HEK293 (cell line): Measurements from ENCODE around the gene ARHGAP30.

Source experiments
- IKZF3 ChIP-seq: fragments of 450-650 bp; IDR thresholded peaks from 2 replicates; pipeline ENCODE4 v1.5.0; 2018; ENCODE audit warnings: missing biosample characterization, mild to moderate bottlenecking, missing genetic modification characterization, moderate library complexity
- ZNF202 ChIP-seq: fragments of 450-650 bp; formaldehyde crosslinking; IDR thresholded peaks from 2 replicates; pipeline ENCODE4 v1.5.1; 2016; ENCODE audit warnings: missing biosample characterization, missing genetic modification characterization, borderline replicate concordance
- ZNF707 ChIP-seq: fragments of 450-650 bp; formaldehyde crosslinking; IDR thresholded peaks from 2 replicates; pipeline ENCODE4 v1.5.1; 2016; ENCODE audit warnings: missing biosample characterization, missing genetic modification characterization
- ZNF747 ChIP-seq: fragments of 450-650 bp; formaldehyde crosslinking; IDR thresholded peaks from 2 replicates; pipeline ENCODE4 v1.5.1; 2016; ENCODE audit warnings: missing biosample characterization, missing genetic modification characterization
- TF ChIP-seq, protein P1 (sequence below): fragments of 450-650 bp; formaldehyde crosslinking; IDR thresholded peaks from 2 replicates; pipeline ENCODE4 v1.5.1; 2016; ENCODE audit warnings: missing biosample characterization, missing genetic modification characterization, low read depth
- TF ChIP-seq, protein P2 (sequence below): fragments of 450-650 bp; formaldehyde crosslinking; optimal IDR thresholded peaks from 2 replicates; pipeline ENCODE3; 2016; ENCODE audit warnings: missing biosample characterization, mild to moderate bottlenecking, missing genetic modification characterization
- TF ChIP-seq, protein P3 (sequence below): fragments of 450-650 bp; formaldehyde crosslinking; IDR thresholded peaks from 2 replicates; pipeline ENCODE4 v1.5.1; 2016; ENCODE audit warnings: missing biosample characterization, missing genetic modification characterization
- TF ChIP-seq, protein P4 (sequence below): fragments of 450-650 bp; formaldehyde crosslinking; IDR thresholded peaks from 2 replicates; pipeline ENCODE4 v1.5.1; 2016; ENCODE audit warnings: missing biosample characterization, missing genetic modification characterization
- TF ChIP-seq, protein P5 (sequence below): fragments of 450-650 bp; formaldehyde crosslinking; IDR thresholded peaks from 2 replicates; pipeline ENCODE4 v1.5.1; 2017; ENCODE audit warnings: missing biosample characterization, missing genetic modification characterization
- TF ChIP-seq, protein P6 (sequence below): fragments of 450-650 bp; formaldehyde crosslinking; IDR thresholded peaks from 2 replicates; pipeline ENCODE4 v1.5.1; 2016; ENCODE audit warnings: missing biosample characterization, missing genetic modification characterization

DNA sequence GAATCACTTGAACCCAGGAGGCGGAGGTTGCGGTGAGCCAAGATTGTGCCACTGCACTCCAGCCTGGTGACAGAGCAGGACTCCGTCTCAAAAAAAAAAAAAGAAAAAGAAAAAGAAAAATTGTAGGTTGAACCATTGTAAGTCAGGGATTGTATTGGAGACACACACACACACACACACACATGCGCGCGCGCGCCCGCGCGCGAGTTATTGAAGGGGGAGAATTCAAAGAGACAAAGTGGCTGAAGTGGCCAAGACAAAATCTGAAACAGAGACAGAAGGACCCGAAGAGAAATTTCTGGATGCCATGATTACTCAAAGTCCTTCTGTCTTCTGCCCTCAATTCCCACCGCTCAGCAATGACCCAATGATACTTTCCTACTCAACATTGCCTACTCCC is 24.8 kb upstream of the ARHGAP30 start:
- TF ChIP-seq, protein P1, sequence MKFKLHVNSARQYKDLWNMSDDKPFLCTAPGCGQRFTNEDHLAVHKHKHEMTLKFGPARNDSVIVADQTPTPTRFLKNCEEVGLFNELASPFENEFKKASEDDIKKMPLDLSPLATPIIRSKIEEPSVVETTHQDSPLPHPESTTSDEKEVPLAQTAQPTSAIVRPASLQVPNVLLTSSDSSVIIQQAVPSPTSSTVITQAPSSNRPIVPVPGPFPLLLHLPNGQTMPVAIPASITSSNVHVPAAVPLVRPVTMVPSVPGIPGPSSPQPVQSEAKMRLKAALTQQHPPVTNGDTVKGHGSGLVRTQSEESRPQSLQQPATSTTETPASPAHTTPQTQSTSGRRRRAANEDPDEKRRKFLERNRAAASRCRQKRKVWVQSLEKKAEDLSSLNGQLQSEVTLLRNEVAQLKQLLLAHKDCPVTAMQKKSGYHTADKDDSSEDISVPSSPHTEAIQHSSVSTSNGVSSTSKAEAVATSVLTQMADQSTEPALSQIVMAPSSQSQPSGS: no peak
- TF ChIP-seq IKZF3 (tag by site-specific recombination) (no peak), ZNF707 (tag by site-specific recombination) (no peak), ZNF747 (no peak), ZNF202 (tag by site-specific recombination) (no peak)
- TF ChIP-seq, protein P2, sequence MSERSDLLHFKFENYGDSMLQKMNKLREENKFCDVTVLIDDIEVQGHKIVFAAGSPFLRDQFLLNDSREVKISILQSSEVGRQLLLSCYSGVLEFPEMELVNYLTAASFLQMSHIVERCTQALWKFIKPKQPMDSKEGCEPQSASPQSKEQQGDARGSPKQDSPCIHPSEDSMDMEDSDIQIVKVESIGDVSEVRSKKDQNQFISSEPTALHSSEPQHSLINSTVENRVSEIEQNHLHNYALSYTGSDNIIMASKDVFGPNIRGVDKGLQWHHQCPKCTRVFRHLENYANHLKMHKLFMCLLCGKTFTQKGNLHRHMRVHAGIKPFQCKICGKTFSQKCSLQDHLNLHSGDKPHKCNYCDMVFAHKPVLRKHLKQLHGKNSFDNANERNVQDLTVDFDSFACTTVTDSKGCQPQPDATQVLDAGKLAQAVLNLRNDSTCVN (tag by site-specific recombination): no peak
- TF ChIP-seq, protein P3, sequence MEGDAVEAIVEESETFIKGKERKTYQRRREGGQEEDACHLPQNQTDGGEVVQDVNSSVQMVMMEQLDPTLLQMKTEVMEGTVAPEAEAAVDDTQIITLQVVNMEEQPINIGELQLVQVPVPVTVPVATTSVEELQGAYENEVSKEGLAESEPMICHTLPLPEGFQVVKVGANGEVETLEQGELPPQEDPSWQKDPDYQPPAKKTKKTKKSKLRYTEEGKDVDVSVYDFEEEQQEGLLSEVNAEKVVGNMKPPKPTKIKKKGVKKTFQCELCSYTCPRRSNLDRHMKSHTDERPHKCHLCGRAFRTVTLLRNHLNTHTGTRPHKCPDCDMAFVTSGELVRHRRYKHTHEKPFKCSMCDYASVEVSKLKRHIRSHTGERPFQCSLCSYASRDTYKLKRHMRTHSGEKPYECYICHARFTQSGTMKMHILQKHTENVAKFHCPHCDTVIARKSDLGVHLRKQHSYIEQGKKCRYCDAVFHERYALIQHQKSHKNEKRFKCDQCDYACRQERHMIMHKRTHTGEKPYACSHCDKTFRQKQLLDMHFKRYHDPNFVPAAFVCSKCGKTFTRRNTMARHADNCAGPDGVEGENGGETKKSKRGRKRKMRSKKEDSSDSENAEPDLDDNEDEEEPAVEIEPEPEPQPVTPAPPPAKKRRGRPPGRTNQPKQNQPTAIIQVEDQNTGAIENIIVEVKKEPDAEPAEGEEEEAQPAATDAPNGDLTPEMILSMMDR (tag by site-specific recombination): no peak
- TF ChIP-seq, protein P4, sequence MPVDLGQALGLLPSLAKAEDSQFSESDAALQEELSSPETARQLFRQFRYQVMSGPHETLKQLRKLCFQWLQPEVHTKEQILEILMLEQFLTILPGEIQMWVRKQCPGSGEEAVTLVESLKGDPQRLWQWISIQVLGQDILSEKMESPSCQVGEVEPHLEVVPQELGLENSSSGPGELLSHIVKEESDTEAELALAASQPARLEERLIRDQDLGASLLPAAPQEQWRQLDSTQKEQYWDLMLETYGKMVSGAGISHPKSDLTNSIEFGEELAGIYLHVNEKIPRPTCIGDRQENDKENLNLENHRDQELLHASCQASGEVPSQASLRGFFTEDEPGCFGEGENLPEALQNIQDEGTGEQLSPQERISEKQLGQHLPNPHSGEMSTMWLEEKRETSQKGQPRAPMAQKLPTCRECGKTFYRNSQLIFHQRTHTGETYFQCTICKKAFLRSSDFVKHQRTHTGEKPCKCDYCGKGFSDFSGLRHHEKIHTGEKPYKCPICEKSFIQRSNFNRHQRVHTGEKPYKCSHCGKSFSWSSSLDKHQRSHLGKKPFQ (tag by site-specific recombination): no peak
- TF ChIP-seq, protein P5, sequence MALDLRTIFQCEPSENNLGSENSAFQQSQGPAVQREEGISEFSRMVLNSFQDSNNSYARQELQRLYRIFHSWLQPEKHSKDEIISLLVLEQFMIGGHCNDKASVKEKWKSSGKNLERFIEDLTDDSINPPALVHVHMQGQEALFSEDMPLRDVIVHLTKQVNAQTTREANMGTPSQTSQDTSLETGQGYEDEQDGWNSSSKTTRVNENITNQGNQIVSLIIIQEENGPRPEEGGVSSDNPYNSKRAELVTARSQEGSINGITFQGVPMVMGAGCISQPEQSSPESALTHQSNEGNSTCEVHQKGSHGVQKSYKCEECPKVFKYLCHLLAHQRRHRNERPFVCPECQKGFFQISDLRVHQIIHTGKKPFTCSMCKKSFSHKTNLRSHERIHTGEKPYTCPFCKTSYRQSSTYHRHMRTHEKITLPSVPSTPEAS: no peak
- TF ChIP-seq, protein P6, sequence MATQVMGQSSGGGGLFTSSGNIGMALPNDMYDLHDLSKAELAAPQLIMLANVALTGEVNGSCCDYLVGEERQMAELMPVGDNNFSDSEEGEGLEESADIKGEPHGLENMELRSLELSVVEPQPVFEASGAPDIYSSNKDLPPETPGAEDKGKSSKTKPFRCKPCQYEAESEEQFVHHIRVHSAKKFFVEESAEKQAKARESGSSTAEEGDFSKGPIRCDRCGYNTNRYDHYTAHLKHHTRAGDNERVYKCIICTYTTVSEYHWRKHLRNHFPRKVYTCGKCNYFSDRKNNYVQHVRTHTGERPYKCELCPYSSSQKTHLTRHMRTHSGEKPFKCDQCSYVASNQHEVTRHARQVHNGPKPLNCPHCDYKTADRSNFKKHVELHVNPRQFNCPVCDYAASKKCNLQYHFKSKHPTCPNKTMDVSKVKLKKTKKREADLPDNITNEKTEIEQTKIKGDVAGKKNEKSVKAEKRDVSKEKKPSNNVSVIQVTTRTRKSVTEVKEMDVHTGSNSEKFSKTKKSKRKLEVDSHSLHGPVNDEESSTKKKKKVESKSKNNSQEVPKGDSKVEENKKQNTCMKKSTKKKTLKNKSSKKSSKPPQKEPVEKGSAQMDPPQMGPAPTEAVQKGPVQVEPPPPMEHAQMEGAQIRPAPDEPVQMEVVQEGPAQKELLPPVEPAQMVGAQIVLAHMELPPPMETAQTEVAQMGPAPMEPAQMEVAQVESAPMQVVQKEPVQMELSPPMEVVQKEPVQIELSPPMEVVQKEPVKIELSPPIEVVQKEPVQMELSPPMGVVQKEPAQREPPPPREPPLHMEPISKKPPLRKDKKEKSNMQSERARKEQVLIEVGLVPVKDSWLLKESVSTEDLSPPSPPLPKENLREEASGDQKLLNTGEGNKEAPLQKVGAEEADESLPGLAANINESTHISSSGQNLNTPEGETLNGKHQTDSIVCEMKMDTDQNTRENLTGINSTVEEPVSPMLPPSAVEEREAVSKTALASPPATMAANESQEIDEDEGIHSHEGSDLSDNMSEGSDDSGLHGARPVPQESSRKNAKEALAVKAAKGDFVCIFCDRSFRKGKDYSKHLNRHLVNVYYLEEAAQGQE (tag by site-specific recombination): no peak
